ENCODE measurements around the gene PPP3CB.

PPP3CB gene

GRCh38 chr10:73495884-73496674 lies at the start of gene PPP3CB:
TSS of gene PPP3CB (minus strand) at chr10:73496024. CDS start at chr10:73495889, 135 bp downstream.
- DNase-seq = peak; percentile 96

- DNase-seq = no peak
Measured at GRCh38 chr10:73545357-73545756, 49.5 kb upstream of the PPP3CB start.

GRCh38 chr10:73537709-73538108 lies 41.9 kb upstream of the PPP3CB start:
- DNase-seq = no peak

- DNase-seq = no peak
Measured at GRCh38 chr10:73537288-73537687, 41.5 kb upstream of the PPP3CB start.

- no peak for DNase-seq
Measured at GRCh38 chr10:73534857-73535256, 39.0 kb upstream of the PPP3CB start.

GRCh38 chr10:73529089-73529832 lies 33.4 kb upstream of the PPP3CB start:
- DNase-seq = peak; percentile 78

GRCh38 chr10:73522263-73522662 lies 26.4 kb upstream of the PPP3CB start:
- DNase-seq = no peak

- DNase-seq = no peak
Measured at GRCh38 chr10:73519336-73519735, 23.5 kb upstream of the PPP3CB start.

- no peak for DNase-seq
Measured at GRCh38 chr10:73517166-73517888, 21.5 kb upstream of the PPP3CB start.

- no peak for DNase-seq
Measured at GRCh38 chr10:73512207-73512743, 16.5 kb upstream of the PPP3CB start.

GRCh38 chr10:73509695-73510094 lies 13.9 kb upstream of the PPP3CB start:
- DNase-seq = no peak

- no peak for DNase-seq
Measured at GRCh38 chr10:73506491-73506890, 10.7 kb upstream of the PPP3CB start.

GRCh38 chr10:73506074-73506473 lies 10.2 kb upstream of the PPP3CB start:
- no peak for DNase-seq

GRCh38 chr10:73503037-73503436 lies 7.2 kb upstream of the PPP3CB start:
- DNase-seq = no peak

GRCh38 chr10:73501651-73502050 lies 5.8 kb upstream of the PPP3CB start:
- peak; percentile 34 for DNase-seq

- no peak for DNase-seq
Measured at GRCh38 chr10:73497623-73498022, 1.8 kb upstream of the PPP3CB start.

GRCh38 chr10:73495226-73495883 lies 469 bp downstream of the PPP3CB start:
- peak; percentile 95 for DNase-seq

GRCh38 chr10:73494877-73495225 lies 973 bp downstream of the PPP3CB start:
- peak; percentile 7 for DNase-seq

GRCh38 chr10:73494213-73494612 lies 1.6 kb downstream of the PPP3CB start:
- DNase-seq = no peak

GRCh38 chr10:73493781-73494180 lies 2.0 kb downstream of the PPP3CB start:
- DNase-seq = no peak

GRCh38 chr10:73486601-73487000 lies 9.2 kb downstream of the PPP3CB start:
- no peak for DNase-seq

GRCh38 chr10:73485320-73485719 lies 10.5 kb downstream of the PPP3CB start:
- no peak for DNase-seq

GRCh38 chr10:73480158-73480557 lies 15.7 kb downstream of the PPP3CB start:
- no peak for DNase-seq

Measured in inflammatory macrophage treated with lipopolysaccharide for 4 hours (primary cell).